ENCODE data around the gene TMEM141.

DNA sequence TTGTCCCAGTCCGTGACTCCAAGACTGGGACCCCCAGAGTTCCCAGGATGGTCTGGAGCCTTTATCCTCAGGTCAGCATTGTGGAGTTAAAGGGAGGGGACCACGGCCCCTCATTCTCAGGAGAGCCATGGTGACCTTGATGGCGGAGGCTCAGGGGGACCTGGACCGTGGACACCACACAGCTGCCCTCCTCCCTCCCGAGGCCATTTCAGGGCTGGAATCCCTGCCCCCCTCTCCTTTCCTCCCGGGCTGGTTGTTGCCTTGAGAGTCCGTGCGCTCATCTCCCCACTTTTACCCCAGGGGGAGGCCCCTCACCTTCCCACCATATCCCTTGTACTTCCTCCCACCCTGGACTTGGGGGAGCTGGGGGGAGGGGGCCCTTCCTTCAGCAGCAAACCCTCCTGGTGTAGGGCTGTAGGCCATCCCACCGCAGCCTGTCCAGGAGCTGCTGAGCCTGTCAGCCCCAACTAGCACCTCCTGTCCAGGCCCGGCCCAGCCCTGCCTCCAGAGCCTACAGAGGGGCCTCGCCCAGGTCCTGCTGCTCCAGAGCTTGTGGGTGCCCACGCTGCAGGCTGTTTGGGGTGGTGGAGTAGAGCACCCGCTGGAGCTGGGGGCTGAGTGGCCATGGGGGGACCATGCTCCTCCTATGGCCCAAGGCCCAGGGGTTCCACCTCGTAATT lies 36.8 kb downstream of the TMEM141 start:
- TF ChIP-seq, protein P1, sequence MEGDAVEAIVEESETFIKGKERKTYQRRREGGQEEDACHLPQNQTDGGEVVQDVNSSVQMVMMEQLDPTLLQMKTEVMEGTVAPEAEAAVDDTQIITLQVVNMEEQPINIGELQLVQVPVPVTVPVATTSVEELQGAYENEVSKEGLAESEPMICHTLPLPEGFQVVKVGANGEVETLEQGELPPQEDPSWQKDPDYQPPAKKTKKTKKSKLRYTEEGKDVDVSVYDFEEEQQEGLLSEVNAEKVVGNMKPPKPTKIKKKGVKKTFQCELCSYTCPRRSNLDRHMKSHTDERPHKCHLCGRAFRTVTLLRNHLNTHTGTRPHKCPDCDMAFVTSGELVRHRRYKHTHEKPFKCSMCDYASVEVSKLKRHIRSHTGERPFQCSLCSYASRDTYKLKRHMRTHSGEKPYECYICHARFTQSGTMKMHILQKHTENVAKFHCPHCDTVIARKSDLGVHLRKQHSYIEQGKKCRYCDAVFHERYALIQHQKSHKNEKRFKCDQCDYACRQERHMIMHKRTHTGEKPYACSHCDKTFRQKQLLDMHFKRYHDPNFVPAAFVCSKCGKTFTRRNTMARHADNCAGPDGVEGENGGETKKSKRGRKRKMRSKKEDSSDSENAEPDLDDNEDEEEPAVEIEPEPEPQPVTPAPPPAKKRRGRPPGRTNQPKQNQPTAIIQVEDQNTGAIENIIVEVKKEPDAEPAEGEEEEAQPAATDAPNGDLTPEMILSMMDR (conservative IDR thresholded peaks at IDR 0.05; ENCODE audit: low read length): no peak
- no peak for TF ChIP-seq EZH2phosphoT487 (IDR thresholded peaks at IDR 0.05; ENCODE audit: borderline replicate concordance)
